ENCODE results near the gene DCANP1.

DCANP1 gene

GRCh38 chr5:135430135-135430437 lies 17.1 kb downstream of the DCANP1 start:
- Histone ChIP-seq H3K4me1 (ENCODE audit: control insufficient read depth, insufficient read depth, low read length, poor library complexity, severe bottlenecking) (peaks cover 15% of the 10 kb centered on the region), H3K27ac (ENCODE audit: low read depth, low read length, severe bottlenecking) (peak overlapping the region; percentile 23), H3K36me3 (ENCODE audit: control insufficient read depth, insufficient read depth, low read length) (no peaks in the 10 kb centered on the region), H3K9me3 (ENCODE audit: control insufficient read depth, low read length) (peaks cover 16% of the 10 kb centered on the region), H3K4me3 (ENCODE audit: extremely low read depth, insufficient read depth, low read length, poor library complexity, severe bottlenecking) (no peak overlapping the region)
- WGBS, 2 experiments (ENCODE audit: insufficient coverage in 2 of 2), result 96 to 100% methylated on average over 5 to 7 of the region's 7 CpGs

- Histone ChIP-seq H3K4me3 (ENCODE audit: extremely low read depth, insufficient read depth, low read length, poor library complexity, severe bottlenecking) (no peak overlapping the region), H3K27ac (ENCODE audit: low read depth, low read length, severe bottlenecking) (peak overlapping the region; percentile 43)
- 70 to 85% methylated on average over 5 to 10 of the region's 12 CpGs for whole genome bisulfite sequencing, 2 experiments (ENCODE audit: insufficient coverage in 2 of 2)
These were observed 17.6 kb downstream of the DCANP1 start for GRCh38 chr5:135429301-135430134.

GRCh38 chr5:135428586-135428985 lies 18.6 kb downstream of the DCANP1 start:
- H3K4me1 ChIP-seq (ENCODE audit: control insufficient read depth, insufficient read depth, low read length, poor library complexity, severe bottlenecking), result peaks cover 12% of the 10 kb centered on the region
- H3K36me3 ChIP-seq (ENCODE audit: control insufficient read depth, insufficient read depth, low read length), result no peaks in the 10 kb centered on the region
- 100% methylated on average over 1 of the region's 1 CpG; no CpG with 5 or more reads in 1 of the 2 experiments for WGBS, 2 experiments (ENCODE audit: insufficient coverage in 2 of 2)
- peaks cover 16% of the 10 kb centered on the region for H3K9me3 ChIP-seq (ENCODE audit: control insufficient read depth, low read length)
- H3K4me3 ChIP-seq (ENCODE audit: extremely low read depth, insufficient read depth, low read length, poor library complexity, severe bottlenecking), result no peak overlapping the region
- H3K27ac ChIP-seq (ENCODE audit: low read depth, low read length, severe bottlenecking), result no peak overlapping the region

More at GRCh38 chr5:135429301-135430134, 17.6 kb downstream of the DCANP1 start:
- H3K36me3 ChIP-seq (ENCODE audit: control insufficient read depth, insufficient read depth, low read length), result no peaks in the 10 kb centered on the region
- peaks cover 16% of the 10 kb centered on the region for H3K9me3 ChIP-seq (ENCODE audit: control insufficient read depth, low read length)
- peaks cover 12% of the 10 kb centered on the region for H3K4me1 ChIP-seq (ENCODE audit: control insufficient read depth, insufficient read depth, low read length, poor library complexity, severe bottlenecking)

- H3K36me3 ChIP-seq (ENCODE audit: control insufficient read depth, insufficient read depth, low read length), result no peaks in the 10 kb centered on the region
- H3K4me1 ChIP-seq (ENCODE audit: control insufficient read depth, insufficient read depth, low read length, poor library complexity, severe bottlenecking), result peaks cover 18% of the 10 kb centered on the region
- no peak overlapping the region for H3K4me3 ChIP-seq (ENCODE audit: extremely low read depth, insufficient read depth, low read length, poor library complexity, severe bottlenecking)
- H3K27ac ChIP-seq (ENCODE audit: low read depth, low read length, severe bottlenecking), result no peak overlapping the region
- 83 to 91% methylated on average over 3 to 4 of the region's 7 CpGs for WGBS, 2 experiments (ENCODE audit: insufficient coverage in 2 of 2)
- H3K9me3 ChIP-seq (ENCODE audit: control insufficient read depth, low read length), result peaks cover 16% of the 10 kb centered on the region
These were observed 20.8 kb downstream of the DCANP1 start for GRCh38 chr5:135426102-135427082.

- 86% methylated on average over 1 of the region's 2 CpGs; no CpG with 5 or more reads in 1 of the 2 experiments for WGBS, 2 experiments (ENCODE audit: insufficient coverage in 2 of 2)
These were observed 21.5 kb downstream of the DCANP1 start for GRCh38 chr5:135425641-135426040.

GRCh38 chr5:135423846-135424168 lies 23.3 kb downstream of the DCANP1 start:
- peaks cover 18% of the 10 kb centered on the region for H3K4me1 ChIP-seq (ENCODE audit: control insufficient read depth, insufficient read depth, low read length, poor library complexity, severe bottlenecking)
- no peaks in the 10 kb centered on the region for H3K36me3 ChIP-seq (ENCODE audit: control insufficient read depth, insufficient read depth, low read length)
- H3K27ac ChIP-seq (ENCODE audit: low read depth, low read length, severe bottlenecking), result peak overlapping the region; percentile 83
- H3K4me3 ChIP-seq (ENCODE audit: extremely low read depth, insufficient read depth, low read length, poor library complexity, severe bottlenecking), result no peak overlapping the region
- WGBS, 2 experiments (ENCODE audit: insufficient coverage in 2 of 2), result 100% methylated on average over 1 of the region's 1 CpG
- H3K9me3 ChIP-seq (ENCODE audit: control insufficient read depth, low read length), result peaks cover 15% of the 10 kb centered on the region

More at GRCh38 chr5:135425641-135426040, 21.5 kb downstream of the DCANP1 start:
- Histone ChIP-seq H3K27ac (ENCODE audit: low read depth, low read length, severe bottlenecking) (no peak overlapping the region), H3K9me3 (ENCODE audit: control insufficient read depth, low read length) (peaks cover 16% of the 10 kb centered on the region), H3K36me3 (ENCODE audit: control insufficient read depth, insufficient read depth, low read length) (no peaks in the 10 kb centered on the region), H3K4me1 (ENCODE audit: control insufficient read depth, insufficient read depth, low read length, poor library complexity, severe bottlenecking) (peaks cover 18% of the 10 kb centered on the region), H3K4me3 (ENCODE audit: extremely low read depth, insufficient read depth, low read length, poor library complexity, severe bottlenecking) (no peak overlapping the region)

- H3K9me3 ChIP-seq (ENCODE audit: control insufficient read depth, low read length), result peaks cover 12% of the 10 kb centered on the region
- peak overlapping the region; percentile 83 for H3K27ac ChIP-seq (ENCODE audit: low read depth, low read length, severe bottlenecking)
- H3K4me1 ChIP-seq (ENCODE audit: control insufficient read depth, insufficient read depth, low read length, poor library complexity, severe bottlenecking), result peaks cover 18% of the 10 kb centered on the region
- 100% methylated on average over 2 of the region's 7 CpGs for WGBS, 2 experiments (ENCODE audit: insufficient coverage in 2 of 2)
- H3K36me3 ChIP-seq (ENCODE audit: control insufficient read depth, insufficient read depth, low read length), result no peaks in the 10 kb centered on the region
- no peak overlapping the region for H3K4me3 ChIP-seq (ENCODE audit: extremely low read depth, insufficient read depth, low read length, poor library complexity, severe bottlenecking)
These were observed 23.9 kb downstream of the DCANP1 start for GRCh38 chr5:135423146-135423845.

- no peak overlapping the region for H3K4me3 ChIP-seq (ENCODE audit: extremely low read depth, insufficient read depth, low read length, poor library complexity, severe bottlenecking)
- H3K9me3 ChIP-seq (ENCODE audit: control insufficient read depth, low read length), result peaks cover 3% of the 10 kb centered on the region
- peaks cover 18% of the 10 kb centered on the region for H3K4me1 ChIP-seq (ENCODE audit: control insufficient read depth, insufficient read depth, low read length, poor library complexity, severe bottlenecking)
- no peak overlapping the region for H3K27ac ChIP-seq (ENCODE audit: low read depth, low read length, severe bottlenecking)
- no peaks in the 10 kb centered on the region for H3K36me3 ChIP-seq (ENCODE audit: control insufficient read depth, insufficient read depth, low read length)
These were observed 24.7 kb downstream of the DCANP1 start for GRCh38 chr5:135422419-135422818.

- H3K4me1 ChIP-seq (ENCODE audit: control insufficient read depth, insufficient read depth, low read length, poor library complexity, severe bottlenecking), result no peaks in the 10 kb centered on the region
- no peaks in the 10 kb centered on the region for H3K36me3 ChIP-seq (ENCODE audit: control insufficient read depth, insufficient read depth, low read length)
These were observed 30.1 kb downstream of the DCANP1 start for GRCh38 chr5:135417083-135417482.

GRCh38 chr5:135405082-135405481 lies 42.1 kb downstream of the DCANP1 start:
- H3K4me1 ChIP-seq (ENCODE audit: control insufficient read depth, insufficient read depth, low read length, poor library complexity, severe bottlenecking), result peaks cover 8% of the 10 kb centered on the region
- H3K36me3 ChIP-seq (ENCODE audit: control insufficient read depth, insufficient read depth, low read length), result no peaks in the 10 kb centered on the region
- no peak overlapping the region for H3K4me3 ChIP-seq (ENCODE audit: extremely low read depth, insufficient read depth, low read length, poor library complexity, severe bottlenecking)
- WGBS, 2 experiments (ENCODE audit: insufficient coverage in 2 of 2), result no CpG with 5 or more reads among the region's 2 CpGs
- no peak overlapping the region for H3K27ac ChIP-seq (ENCODE audit: low read depth, low read length, severe bottlenecking)
- H3K9me3 ChIP-seq (ENCODE audit: control insufficient read depth, low read length), result no peaks in the 10 kb centered on the region

More at GRCh38 chr5:135417083-135417482, 30.1 kb downstream of the DCANP1 start:
- no peak overlapping the region for H3K4me3 ChIP-seq (ENCODE audit: extremely low read depth, insufficient read depth, low read length, poor library complexity, severe bottlenecking)
- no peak overlapping the region for H3K27ac ChIP-seq (ENCODE audit: low read depth, low read length, severe bottlenecking)
- peaks cover 3% of the 10 kb centered on the region for H3K9me3 ChIP-seq (ENCODE audit: control insufficient read depth, low read length)

Data from mesodermal cell (in vitro differentiated cells).